ENCODE data around the gene LRP5.

- TF ChIP-seq RNF2 (IDR thresholded peaks at IDR 0.05) = no peak
- no peak for TF ChIP-seq MEF2A (IDR thresholded peaks at IDR 0.05; ENCODE audit: control insufficient read depth, low read depth, low read length)
These were observed 70.1 kb downstream of the LRP5 start for GRCh38 chr11:68382358-68382998.

Data from K562 (cell line).